ENCODE data around the gene AGXT2. TPM values are rescaled to one million over a fixed set of nuclear protein-coding genes. Genes with fewer than 3 reads are reported as not detected.

Gene AGXT2, protein sequence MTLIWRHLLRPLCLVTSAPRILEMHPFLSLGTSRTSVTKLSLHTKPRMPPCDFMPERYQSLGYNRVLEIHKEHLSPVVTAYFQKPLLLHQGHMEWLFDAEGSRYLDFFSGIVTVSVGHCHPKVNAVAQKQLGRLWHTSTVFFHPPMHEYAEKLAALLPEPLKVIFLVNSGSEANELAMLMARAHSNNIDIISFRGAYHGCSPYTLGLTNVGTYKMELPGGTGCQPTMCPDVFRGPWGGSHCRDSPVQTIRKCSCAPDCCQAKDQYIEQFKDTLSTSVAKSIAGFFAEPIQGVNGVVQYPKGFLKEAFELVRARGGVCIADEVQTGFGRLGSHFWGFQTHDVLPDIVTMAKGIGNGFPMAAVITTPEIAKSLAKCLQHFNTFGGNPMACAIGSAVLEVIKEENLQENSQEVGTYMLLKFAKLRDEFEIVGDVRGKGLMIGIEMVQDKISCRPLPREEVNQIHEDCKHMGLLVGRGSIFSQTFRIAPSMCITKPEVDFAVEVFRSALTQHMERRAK
- not detected for polyA plus RNA-seq (2013, experiment 1 of 2; ENCODE audit: insufficient read length)
- not detected for polyA plus RNA-seq (2013, experiment 2 of 2; ENCODE audit: insufficient read length)

DNA sequence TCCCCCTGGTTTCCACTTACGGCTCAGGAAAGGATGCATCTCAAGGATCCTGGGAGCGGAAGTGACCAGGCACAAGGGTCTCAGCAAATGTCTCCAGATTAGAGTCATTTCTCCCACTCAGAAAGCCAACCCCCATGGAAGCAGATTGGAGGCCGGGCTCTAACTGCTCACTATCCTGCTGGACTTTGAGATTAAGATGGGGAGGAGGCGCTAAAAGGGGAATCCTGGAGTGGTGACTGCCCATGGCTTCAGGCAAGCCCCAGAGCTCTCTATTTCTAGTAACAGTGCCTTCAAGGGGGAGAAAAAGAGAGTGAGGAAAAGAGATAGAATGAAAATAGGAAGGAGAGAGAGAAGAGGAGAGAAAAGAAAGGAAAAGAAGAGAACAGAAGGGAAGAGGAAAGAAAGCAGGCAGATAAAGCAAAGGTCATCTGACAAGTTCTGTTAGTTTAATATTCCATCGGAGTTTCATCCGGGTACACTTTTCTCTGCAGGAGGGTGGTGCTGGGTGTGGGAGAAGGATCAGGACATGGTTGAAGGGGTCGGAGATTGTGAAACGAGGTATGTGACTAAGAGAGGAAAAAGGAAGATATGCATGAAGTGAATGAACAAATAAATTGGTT lies at the start of gene AGXT2:
TSS of gene AGXT2 (minus strand) at position 165 of the 620 bp plus-strand sequence. CDS start at position 108, 57 bp downstream.
- no peak for DNase-seq

- no peak for DNase-seq
These were observed 49.2 kb upstream of the AGXT2 start for GRCh38 chr5:35096932-35097331.

GRCh38 chr5:35096216-35096615 lies 48.5 kb upstream of the AGXT2 start:
- DNase-seq = peak; percentile 67

- DNase-seq = no peak
These were observed 47.6 kb upstream of the AGXT2 start for GRCh38 chr5:35095366-35095765.

DNA sequence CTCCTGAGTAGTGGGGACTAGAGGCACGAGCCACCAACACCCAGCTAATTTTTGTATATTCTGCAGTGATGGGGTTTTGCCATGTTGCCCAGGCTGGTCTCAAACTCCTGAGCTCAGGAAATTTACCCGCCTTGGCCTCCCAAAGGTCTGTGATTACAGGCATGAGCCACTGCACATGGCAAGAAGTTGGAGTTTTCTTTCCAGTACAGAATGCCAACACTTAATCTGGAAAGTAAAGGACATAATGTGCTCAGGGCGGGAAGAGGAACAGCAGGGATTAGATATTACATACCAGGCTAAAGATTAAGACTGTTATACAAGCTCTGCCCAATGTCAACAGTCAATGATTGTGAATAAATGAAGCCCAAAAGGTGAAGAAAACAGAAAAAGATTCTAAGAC lies 47.2 kb upstream of the AGXT2 start:
- DNase-seq = no peak

DNA sequence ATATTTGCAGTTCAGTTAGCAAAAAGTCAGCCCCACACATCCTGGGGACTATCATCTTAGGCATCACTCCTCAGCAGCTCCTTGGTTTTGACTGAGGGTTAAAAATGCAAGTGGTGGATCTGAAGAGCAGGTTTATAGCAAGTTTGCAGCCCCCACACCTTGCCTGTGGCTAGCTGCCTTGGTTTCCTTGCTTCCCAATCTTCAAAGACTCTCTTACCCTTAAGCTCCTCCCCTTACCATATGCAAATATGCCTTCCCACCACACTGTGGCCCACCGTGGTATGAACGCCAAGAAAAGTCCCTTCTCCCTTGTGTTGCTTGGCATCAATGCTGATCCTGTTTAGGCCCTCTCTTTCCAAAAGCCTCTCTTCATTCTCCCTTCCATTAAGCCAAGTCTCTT lies 45.0 kb upstream of the AGXT2 start:
- DNase-seq = no peak

DNA sequence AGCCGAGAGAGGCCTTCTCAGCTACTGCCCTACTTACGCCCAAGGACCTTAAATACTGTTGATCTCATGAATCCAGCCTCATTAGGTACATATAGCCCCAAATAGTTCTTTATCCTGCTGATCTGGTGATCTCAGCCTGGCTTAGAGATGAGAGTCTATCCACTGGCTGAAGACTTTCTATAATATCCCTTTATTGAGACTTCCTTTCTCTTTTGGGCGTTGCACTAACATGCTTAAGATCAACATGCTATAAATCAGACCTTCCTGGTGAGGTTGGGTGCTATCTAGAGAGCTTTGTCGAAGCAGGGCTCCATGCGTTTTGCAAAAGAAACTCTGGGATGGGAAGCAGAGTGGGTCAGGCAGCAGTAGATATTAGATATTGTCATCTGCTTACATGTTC lies 44.0 kb upstream of the AGXT2 start:
- no peak for DNase-seq

DNA sequence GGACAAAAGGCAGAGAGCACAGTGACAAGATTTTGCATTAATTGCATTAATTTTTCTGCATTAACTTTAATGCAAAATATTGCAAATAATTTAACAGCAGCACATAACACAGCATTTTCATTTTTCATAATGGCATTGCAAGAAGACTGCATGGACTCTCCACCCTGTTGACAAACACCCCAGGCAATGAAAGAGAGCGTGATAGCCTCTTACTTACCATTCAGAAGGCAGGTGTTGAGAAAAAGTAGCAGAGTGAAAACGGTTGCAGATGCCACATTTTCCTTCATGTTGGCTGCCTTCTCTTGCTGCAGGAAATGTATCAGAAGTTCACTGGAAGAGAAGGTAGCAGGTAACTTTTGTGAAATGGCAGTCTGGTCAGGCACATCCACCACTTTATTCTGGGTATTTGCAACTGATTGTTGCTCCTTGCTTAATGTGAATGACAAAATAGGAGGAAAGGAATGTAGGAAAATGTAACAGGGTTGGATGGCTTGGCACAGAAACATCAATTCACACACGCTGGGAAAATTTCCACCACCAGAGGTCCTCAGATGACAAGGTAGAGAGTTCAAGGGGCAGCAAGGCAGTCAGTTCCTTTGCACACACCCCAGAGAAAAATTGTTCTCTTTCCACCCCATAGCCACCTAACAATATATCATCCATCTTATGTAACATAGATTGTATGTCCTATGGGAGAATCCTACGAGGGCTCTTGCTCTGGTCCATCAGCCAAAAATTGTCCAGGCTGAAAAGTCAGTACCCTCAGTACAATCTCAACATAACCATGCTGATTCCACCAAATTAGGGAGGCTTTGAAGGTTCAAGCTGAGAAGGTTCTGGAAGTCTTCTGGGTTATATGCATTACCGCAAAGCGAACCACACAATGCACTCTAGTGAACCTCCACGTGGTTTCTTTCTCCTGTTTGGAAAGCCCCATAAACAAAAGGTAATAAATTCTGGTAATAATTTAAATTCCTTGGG lies 41.9 kb upstream of the AGXT2 start:
- DNase-seq = peak; percentile 73

DNA sequence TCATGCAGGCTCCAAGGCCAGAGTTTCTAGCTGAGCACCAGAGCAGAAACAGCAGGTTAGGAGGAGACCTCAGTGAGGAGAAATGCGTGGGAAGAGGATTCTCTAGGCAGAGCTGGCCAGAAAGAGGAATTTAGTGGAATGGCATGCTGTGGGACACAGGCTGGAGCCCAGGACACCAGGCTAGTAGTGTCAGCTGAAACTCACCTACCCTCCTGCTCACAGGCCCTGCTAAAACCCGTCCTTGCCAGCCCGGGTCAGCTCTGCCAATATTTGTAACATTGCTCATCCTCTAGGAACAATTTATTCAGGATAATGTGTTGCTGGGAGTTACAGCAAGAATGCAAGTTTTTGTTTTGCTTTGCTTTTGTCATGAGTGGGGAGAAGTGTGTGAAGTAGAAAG lies 40.2 kb upstream of the AGXT2 start:
- peak; percentile 21 for DNase-seq

DNA sequence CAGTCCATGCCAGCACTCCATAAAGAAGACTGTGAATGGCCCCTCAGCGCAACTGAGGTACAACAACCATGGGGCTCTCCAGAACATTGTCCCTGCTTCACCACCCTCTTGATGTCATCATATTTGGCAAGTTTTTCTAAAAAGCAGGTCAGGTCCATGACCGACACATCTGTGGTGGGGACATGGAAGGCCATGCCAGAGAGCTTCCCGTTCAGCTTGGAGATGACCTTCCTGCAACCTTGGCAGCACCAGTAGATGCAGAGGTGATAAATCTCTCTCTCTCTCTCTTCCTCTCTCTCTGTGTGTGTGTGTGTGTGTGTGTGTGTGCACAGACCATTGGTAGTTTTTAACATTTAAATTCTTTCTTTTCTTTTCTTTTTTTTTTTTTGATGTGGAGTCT lies 35.4 kb upstream of the AGXT2 start:
- no peak for DNase-seq

- DNase-seq = no peak
These were observed 34.8 kb upstream of the AGXT2 start for GRCh38 chr5:35082530-35082929.

- DNase-seq = no peak
These were observed 33.4 kb upstream of the AGXT2 start for GRCh38 chr5:35081134-35081533.

- DNase-seq = no peak
These were observed 25.4 kb upstream of the AGXT2 start for GRCh38 chr5:35073160-35073559.

DNA sequence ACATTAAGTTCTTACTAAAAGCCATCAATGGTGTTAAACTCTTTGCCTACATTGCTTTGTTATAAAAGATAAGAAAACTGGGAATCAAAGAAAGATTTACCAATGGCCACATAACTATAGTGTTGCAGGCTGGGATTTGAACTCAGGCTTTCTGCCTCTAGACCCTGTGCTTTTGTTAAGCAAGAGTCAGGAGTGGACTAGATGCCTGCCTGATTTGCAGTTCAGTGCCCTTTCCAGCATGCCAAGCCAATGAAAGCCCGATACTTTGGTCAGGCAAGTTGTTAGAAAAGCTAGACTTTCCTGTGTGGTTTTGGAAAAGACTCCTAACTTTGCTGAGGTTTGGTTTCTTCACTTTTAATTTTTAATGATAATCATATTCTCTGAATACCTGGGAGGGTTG lies 21.4 kb upstream of the AGXT2 start:
- no peak for DNase-seq

DNA sequence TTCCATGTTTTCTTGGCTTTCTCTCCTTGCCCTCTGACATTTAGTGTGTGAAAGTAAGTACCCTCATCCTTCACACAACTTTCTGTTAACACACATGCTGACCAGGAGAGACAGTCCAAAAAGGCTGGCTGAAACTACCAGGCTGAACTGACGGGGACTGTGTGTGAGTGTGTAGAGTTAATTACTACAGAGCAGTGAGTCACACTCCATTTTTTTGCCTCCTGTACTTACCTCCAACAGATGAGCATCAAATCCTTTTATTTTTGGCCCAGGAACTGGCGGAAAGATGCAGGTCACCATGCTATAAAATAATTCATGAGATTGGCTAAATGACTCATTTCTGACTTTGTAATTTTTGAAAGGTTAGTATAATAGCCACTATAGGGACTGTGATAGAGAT lies 20.2 kb upstream of the AGXT2 start:
- no peak for DNase-seq

DNA sequence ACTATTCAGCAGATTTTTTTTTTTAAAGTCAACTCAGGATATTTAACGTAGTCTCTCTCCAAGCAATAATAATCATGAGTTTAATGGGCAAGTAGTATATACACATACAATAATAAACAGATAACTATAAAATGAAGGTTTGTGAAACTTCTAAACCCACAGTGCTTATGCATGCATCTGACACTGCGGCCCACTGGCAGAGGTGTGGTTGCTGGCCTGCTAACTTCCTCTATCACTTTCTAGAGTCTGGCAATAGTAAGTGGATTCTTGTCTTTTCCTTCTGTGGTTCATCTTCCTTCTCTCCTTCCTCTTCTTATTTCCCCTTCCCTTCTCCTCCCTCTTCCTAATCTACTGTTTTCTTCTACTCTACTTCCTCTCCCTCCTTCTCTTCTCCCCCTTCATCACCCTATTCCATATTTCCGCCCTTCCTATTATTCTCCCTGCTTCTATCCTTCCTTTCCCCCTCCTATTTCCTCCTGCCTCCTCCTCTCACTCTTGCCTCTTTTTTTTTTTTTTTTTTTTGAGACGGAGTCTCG lies 18.6 kb upstream of the AGXT2 start:
- no peak for DNase-seq

- DNase-seq = no peak
These were observed 15.7 kb upstream of the AGXT2 start for GRCh38 chr5:35063414-35063813.

- DNase-seq = no peak
These were observed 13.5 kb upstream of the AGXT2 start for GRCh38 chr5:35061211-35061770.

DNA sequence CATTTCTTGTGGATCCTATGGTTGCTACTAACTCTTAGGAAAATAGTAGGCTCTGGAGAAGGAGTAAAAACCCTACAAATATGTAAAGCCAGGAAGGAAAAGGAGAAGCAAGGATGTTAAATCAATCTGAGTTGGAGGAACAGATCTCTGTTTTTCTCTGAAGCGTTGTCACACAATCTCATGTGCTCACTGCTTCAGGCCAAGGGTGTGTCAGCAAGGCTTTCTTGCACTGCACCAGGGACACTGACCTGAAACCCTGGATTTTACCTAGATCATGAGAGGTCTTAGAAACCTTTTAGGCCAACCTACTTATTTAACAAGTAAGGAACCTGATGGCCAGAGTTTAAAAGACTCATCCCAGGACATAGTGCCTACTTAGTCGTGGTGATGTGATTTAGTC lies 12.5 kb upstream of the AGXT2 start:
- DNase-seq = no peak

DNA sequence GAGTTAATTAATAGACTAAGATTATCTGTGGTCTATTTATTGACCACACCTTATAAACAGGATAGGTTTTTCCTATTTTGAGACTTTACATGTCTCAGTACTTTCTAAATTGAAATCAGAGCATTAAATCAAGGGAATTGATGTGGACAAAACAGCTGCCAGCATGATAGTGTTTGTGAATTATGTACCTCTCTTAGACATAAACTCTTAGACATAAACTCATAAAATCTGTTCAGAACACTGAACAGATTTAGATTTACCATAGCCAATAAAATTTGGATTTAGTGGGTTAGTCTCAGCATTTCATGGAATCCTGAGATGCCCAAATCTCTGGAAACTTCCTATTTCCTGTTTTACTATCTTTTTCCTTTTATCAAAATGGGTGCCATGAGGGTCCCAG lies 11.5 kb upstream of the AGXT2 start:
- no peak for DNase-seq

- DNase-seq = no peak
These were observed 10.6 kb upstream of the AGXT2 start for GRCh38 chr5:35058374-35058788.

- no peak for DNase-seq
These were observed 8.9 kb upstream of the AGXT2 start for GRCh38 chr5:35056686-35057085.

Data from fibroblast of skin of abdomen (primary cell).